CD14-positive monocyte (primary cell): ENCODE results near the gene CRAMP1. TPM values are rescaled to one million over a fixed set of nuclear protein-coding genes. Genes with fewer than 3 reads are reported as not detected.

Source experiments
- DNase-seq, 3 donors: peaks; one replicate each; pipeline ENCODE4 v3.0.0-alpha.2; 2011 to 2022
- H2AFZ ChIP-seq: 2 replicates; pipeline ENCODE4 v1.6.0; 2012; ENCODE audit warnings: mild to moderate bottlenecking, low read depth, low read length, inconsistent platforms; ENCODE audit not compliant: insufficient read depth, poor library complexity, severe bottlenecking
- H3K27ac ChIP-seq, 2 donors: 1 replicate in 1 of 2; 2 replicates in 1 of 2; pipeline ENCODE4 v1.5.1; 2012 to 2013; ENCODE audit warnings: low read length in 2 of 2, control low read depth in 1 of 2, inconsistent platforms in 1 of 2, low read depth in 1 of 2, mild to moderate bottlenecking in 1 of 2
- H3K27me3 ChIP-seq, 2 donors: one replicate each; pipeline versions ENCODE4 v1.6.0 to v1.6.1; 2011 to 2013; ENCODE audit warnings: low read length in 2 of 2; ENCODE audit not compliant: control insufficient read depth in 2 of 2, insufficient read depth in 2 of 2
- H3K36me3 ChIP-seq, 2 donors: replicated peaks in 1 of 2; 1 replicate in 1 of 2; 2 replicates in 1 of 2; pipeline versions ENCODE4 v1.5.1 to v1.6.1; 2012 to 2013; ENCODE audit warnings: low read length in 2 of 2, control low read depth in 1 of 2, inconsistent platforms in 1 of 2, mild to moderate bottlenecking in 1 of 2; ENCODE audit not compliant: insufficient read depth in 2 of 2, control insufficient read depth in 1 of 2
- H3K4me1 ChIP-seq, 2 donors: 1 replicate in 1 of 2; 2 replicates in 1 of 2; pipeline versions ENCODE4 v1.5.1 to v1.6.1; 2012 to 2013; ENCODE audit warnings: low read length in 2 of 2, control low read depth in 1 of 2, inconsistent platforms in 1 of 2, mild to moderate bottlenecking in 1 of 2, moderate library complexity in 1 of 2; ENCODE audit not compliant: insufficient read depth in 2 of 2, control insufficient read depth in 1 of 2
- H3K4me2 ChIP-seq: replicated peaks from 2 replicates; pipeline ENCODE3; 2012; ENCODE audit warnings: low read length, moderate library complexity, mild to moderate bottlenecking; ENCODE audit not compliant: poor library complexity, severe bottlenecking; ENCODE audit errors: extremely low read depth
- H3K4me3 ChIP-seq, 3 experiments: fragments of 200-600 bp in 1 of 3; sonication (generic) in 1 of 3; replicated peaks in 1 of 3; 1 replicate in 2 of 3; 2 replicates in 1 of 3; pipeline ENCODE4 v1.5.1; 2011 to 2013; ENCODE audit warnings: low read length in 3 of 3, mild to moderate bottlenecking in 3 of 3, control low read depth in 2 of 3, low read depth in 2 of 3, inconsistent platforms in 1 of 3, moderate library complexity in 1 of 3
- H3K79me2 ChIP-seq: 2 replicates; pipeline ENCODE4 v1.6.0; 2012; ENCODE audit warnings: mild to moderate bottlenecking, control low read depth, inconsistent platforms, low read length, moderate library complexity; ENCODE audit not compliant: insufficient read depth
- H3K9ac ChIP-seq: 2 replicates; pipeline ENCODE4 v1.6.0; 2017; ENCODE audit warnings: low read length, mild to moderate bottlenecking; ENCODE audit not compliant: insufficient read depth, poor library complexity, severe bottlenecking
- H3K9me3 ChIP-seq, 2 donors: replicated peaks in 1 of 2; 1 replicate in 1 of 2; 2 replicates in 1 of 2; pipeline versions ENCODE4 v1.5.1 to v1.6.1; 2012 to 2013; ENCODE audit warnings: low read length in 2 of 2, control low read depth in 1 of 2; ENCODE audit not compliant: control insufficient read depth in 1 of 2, insufficient read depth in 1 of 2
- H4K20me1 ChIP-seq: 2 replicates; pipeline ENCODE4 v1.6.0; 2012; ENCODE audit warnings: mild to moderate bottlenecking, low read length, control low read depth, moderate library complexity; ENCODE audit not compliant: insufficient read depth
- H3K27ac Mint-ChIP-seq, 7 donors: one replicate each; pipeline ENCODE4 v1.8.0; 2020; ENCODE audit warnings: mild to moderate bottlenecking in 7 of 7, mixed read lengths in 7 of 7, moderate library complexity in 6 of 7, inconsistent platforms in 2 of 7
- H3K27me3 Mint-ChIP-seq, 3 donors: one replicate each; pipeline ENCODE4 v1.8.0; 2021 to 2022; ENCODE audit warnings: low read depth in 3 of 3, mild to moderate bottlenecking in 3 of 3, mixed read lengths in 3 of 3, moderate library complexity in 3 of 3, inconsistent platforms in 1 of 3
- H3K36me3 Mint-ChIP-seq, 2 donors: one replicate each; pipeline ENCODE4 v1.8.0; 2020; ENCODE audit warnings: mixed read lengths in 2 of 2, inconsistent platforms in 1 of 2, mild to moderate bottlenecking in 1 of 2
- H3K4me1 Mint-ChIP-seq: one replicate; pipeline ENCODE4 v1.8.0; 2020; ENCODE audit warnings: mild to moderate bottlenecking, mixed read lengths
- H3K4me3 Mint-ChIP-seq, 2 donors: one replicate each; pipeline ENCODE4 v1.8.0; 2020; ENCODE audit warnings: mild to moderate bottlenecking in 2 of 2, mixed read lengths in 2 of 2, moderate library complexity in 1 of 2
- H3K9me3 Mint-ChIP-seq, 7 donors: one replicate each; pipeline ENCODE4 v1.8.0; 2020 to 2022; ENCODE audit warnings: mixed read lengths in 7 of 7, mild to moderate bottlenecking in 6 of 7, moderate library complexity in 6 of 7, inconsistent platforms in 2 of 7
- CTCF ChIP-seq: fragments of 200-600 bp; IDR thresholded peaks from one replicate; pipeline ENCODE4 v1.8.0; 2022; ENCODE audit warnings: antibody characterized with exemption, mild to moderate bottlenecking
- WGBS: methylation state at CpG from one replicate; pipeline ENCODE4 v1.1.5; 2013; ENCODE audit warnings: missing lambda C conversion rate; ENCODE audit not compliant: insufficient coverage; 5-methylcytosine and 5-hydroxymethylcytosine counted together
- intact Hi-C, 2 donors: fragments of 100-400 bp; cut with micrococcal nuclease; formaldehyde crosslinking; loops; one replicate each; pipeline versions ENCODE4 v1.15.0 to v1.15.1; 2023
- polyA plus RNA-seq, 3 donors: library from polyadenylated mRNA; depleted of rRNA in 1 of 3; unstranded in 2 of 3; stranded (reverse) in 1 of 3; fragments of 300-500 nt in 2 of 3; fragments of >200 nt in 1 of 3; fragmentation: Illumina TruSeq in 2 of 3; gene quantifications; 1 replicate in 2 of 3; 2 replicates in 1 of 3; pipeline ENCODE4 v1.2.3, GENCODE V29; 2012 to 2021

Gene CRAMP1
- polyA plus RNA-seq, 3 donors = 0.46 to 12.3 (median 1.0) TPM

GRCh38 chr16:1654505-1655268 is 42.5 kb downstream of the CRAMP1 start:
- intact Hi-C loops = no loop called here
- DNase-seq = no peak
- WGBS = 65% methylated on average over 32 of the region's 32 CpGs
- TF ChIP-seq CTCF = no peak
- Histone ChIP-seq H3K79me2 (no peaks in the 10 kb centered on the region), H3K36me3 (peaks cover 66 to 88% of the 10 kb centered on the region in 2 donors), H3K4me1 (peaks cover 0 to 5% of the 10 kb centered on the region in 2 donors), H3K4me3 (no peak overlapping the region), H3K9me3 (no peaks in the 10 kb centered on the region), H3K4me2 (no peak overlapping the region), H3K27me3 (no peaks in the 10 kb centered on the region), H2AFZ (no peak overlapping the region), H4K20me1 (peaks cover 7% of the 10 kb centered on the region), H3K9ac (no peak overlapping the region), H3K27ac (no peak overlapping the region)
- peak overlapping the region in 4 of 7 donors; percentile 65 to 83 (median 72) for H3K27ac Mint-ChIP-seq
- H3K4me1 Mint-ChIP-seq = peaks cover 7% of the 10 kb centered on the region
- no peak overlapping the region for H3K4me3 Mint-ChIP-seq
- peaks cover 0 to 7% (median 0%) of the 10 kb centered on the region in 7 donors for H3K9me3 Mint-ChIP-seq
- no peaks in the 10 kb centered on the region for H3K27me3 Mint-ChIP-seq
- H3K36me3 Mint-ChIP-seq = peaks cover 63 to 82% of the 10 kb centered on the region in 2 donors

DNA sequence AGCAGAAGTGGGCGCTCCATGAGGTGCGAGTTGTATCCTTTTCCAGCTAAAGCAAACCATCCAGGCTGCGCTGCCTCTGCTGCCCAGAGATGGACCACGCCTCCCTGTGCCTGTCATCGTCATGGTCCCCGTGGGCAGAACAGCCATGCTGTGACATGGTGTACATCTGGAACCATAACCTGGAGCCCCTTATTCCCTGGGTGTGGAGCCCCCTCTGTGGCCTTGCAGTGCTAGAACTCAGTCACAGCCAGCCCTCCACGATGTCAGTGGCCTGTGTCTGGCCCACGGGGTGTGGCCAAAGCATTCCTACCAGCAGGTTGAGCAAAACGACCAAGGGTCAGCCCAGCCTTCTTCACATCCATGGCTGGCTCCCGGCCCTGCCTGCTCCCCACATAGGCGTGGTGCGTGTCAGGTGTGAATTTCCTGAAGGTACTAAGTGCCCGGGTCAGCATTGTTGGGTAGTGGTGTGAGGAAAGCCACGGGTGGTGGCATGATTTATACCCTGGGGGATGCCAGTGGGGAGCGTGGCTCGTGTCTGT is 43.2 kb downstream of the CRAMP1 start:
- Mint-ChIP-seq H3K36me3 (peaks cover 65 to 83% of the 10 kb centered on the region in 2 donors), H3K27ac (peak overlapping the region in 2 of 7 donors; percentile 69 to 75), H3K27me3 (no peaks in the 10 kb centered on the region), H3K9me3 (peaks cover 0 to 7% (median 0%) of the 10 kb centered on the region in 7 donors), H3K4me1 (peaks cover 7% of the 10 kb centered on the region), H3K4me3 (no peak overlapping the region)
- H3K36me3 ChIP-seq = peaks cover 73 to 94% of the 10 kb centered on the region in 2 donors
- H3K4me1 ChIP-seq = peaks cover 0 to 5% of the 10 kb centered on the region in 2 donors
- H3K4me3 ChIP-seq = no peak overlapping the region
- DNase-seq = no peak
- intact Hi-C loops = no loop called here
- no peak for TF ChIP-seq CTCF
- H3K79me2 ChIP-seq = no peaks in the 10 kb centered on the region
- H2AFZ ChIP-seq = no peak overlapping the region
- no peaks in the 10 kb centered on the region for H3K9me3 ChIP-seq
- H3K27me3 ChIP-seq = no peaks in the 10 kb centered on the region
- 84% methylated on average over 16 of the region's 16 CpGs for WGBS
- no peak overlapping the region for H3K9ac ChIP-seq
- H4K20me1 ChIP-seq = peaks cover 7% of the 10 kb centered on the region
- no peak overlapping the region for H3K27ac ChIP-seq
- H3K4me2 ChIP-seq = no peak overlapping the region
